Measurements from ENCODE around the gene GDAP1L1. TPM values are rescaled to one million over a fixed set of nuclear protein-coding genes. Genes with fewer than 3 reads are reported as not detected.
A peak's percentile ranks its signal among the peaks of the same experiment; 100 is the strongest.

Gene GDAP1L1
- total RNA-seq, 6 experiments from 2014 or later: not detected

DNA sequence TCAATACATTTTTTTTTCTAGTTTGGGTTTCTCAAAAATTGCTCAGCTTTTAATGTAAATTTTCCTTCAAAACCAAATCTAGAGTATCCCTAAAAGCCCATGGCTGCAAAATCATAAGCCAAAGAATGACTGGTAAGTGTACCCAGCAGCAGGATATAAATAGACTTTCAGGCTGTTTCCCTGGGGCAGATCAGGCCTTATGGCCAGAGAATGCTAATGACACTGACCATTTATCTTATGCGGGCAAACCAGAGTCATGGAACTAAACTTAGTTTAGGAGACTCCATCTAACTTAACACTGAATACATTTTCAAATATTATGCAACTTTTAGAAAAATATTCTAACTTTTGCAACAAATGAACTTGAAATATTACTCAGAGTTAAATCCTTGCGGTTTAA lies 43.9 kb upstream of the GDAP1L1 start:
- ATAC-seq (no peak), DNase-seq (no peak)
- peaks cover 0 to 21% (median 6%) of the 10 kb centered on the region in 4 donors for H3K4me1 ChIP-seq
- H3K27me3 ChIP-seq: no peaks in the 10 kb centered on the region
- no peak overlapping the region for H3K4me3 ChIP-seq
- no peaks in the 10 kb centered on the region for H3K9me3 ChIP-seq
- no peak for TF ChIP-seq POLR2A (IDR thresholded peaks at IDR 0.05)
- TF ChIP-seq, protein P1, sequence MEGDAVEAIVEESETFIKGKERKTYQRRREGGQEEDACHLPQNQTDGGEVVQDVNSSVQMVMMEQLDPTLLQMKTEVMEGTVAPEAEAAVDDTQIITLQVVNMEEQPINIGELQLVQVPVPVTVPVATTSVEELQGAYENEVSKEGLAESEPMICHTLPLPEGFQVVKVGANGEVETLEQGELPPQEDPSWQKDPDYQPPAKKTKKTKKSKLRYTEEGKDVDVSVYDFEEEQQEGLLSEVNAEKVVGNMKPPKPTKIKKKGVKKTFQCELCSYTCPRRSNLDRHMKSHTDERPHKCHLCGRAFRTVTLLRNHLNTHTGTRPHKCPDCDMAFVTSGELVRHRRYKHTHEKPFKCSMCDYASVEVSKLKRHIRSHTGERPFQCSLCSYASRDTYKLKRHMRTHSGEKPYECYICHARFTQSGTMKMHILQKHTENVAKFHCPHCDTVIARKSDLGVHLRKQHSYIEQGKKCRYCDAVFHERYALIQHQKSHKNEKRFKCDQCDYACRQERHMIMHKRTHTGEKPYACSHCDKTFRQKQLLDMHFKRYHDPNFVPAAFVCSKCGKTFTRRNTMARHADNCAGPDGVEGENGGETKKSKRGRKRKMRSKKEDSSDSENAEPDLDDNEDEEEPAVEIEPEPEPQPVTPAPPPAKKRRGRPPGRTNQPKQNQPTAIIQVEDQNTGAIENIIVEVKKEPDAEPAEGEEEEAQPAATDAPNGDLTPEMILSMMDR (IDR thresholded peaks at IDR 0.05): no peak
- no peak overlapping the region for H3K27ac ChIP-seq
- intact Hi-C loops (cut with DNase I): no loop called here
- H3K36me3 ChIP-seq: peaks cover 0 to 59% (median 27%) of the 10 kb centered on the region in 4 donors
- 91% methylated on average over 2 of the region's 2 CpGs for WGBS (ENCODE audit: insufficient coverage, low coverage, low lambda C conversion rate, missing lambda C conversion rate)

DNA sequence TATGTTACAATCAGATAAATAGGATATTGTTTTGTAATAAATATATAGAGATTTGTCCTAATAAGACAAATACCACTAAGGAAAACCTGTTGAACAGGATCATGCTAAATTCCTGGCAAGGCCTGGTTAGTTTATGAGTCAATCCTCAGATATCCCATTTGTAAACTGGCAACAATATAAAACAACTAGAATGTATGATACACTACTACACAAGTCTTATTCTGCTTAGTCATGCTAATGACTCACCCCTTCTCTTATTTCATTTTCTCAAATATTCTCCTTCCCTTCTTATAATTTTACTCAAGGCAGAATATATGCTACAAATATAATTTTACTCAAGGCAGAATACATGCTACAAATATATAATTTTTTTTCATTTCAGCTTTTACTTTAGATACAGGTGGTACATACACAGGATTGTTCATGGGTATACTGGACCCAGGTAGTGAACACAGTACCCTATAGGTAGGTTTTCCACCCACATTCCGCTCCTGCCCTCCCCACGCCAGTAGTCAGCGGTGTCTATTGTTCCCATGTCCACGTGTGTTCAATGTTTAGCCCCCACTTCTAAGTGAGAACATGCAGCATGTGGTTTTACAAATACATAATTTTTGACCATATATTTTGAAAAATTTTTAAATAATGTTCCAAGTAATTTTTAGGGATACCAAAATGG lies 42.8 kb upstream of the GDAP1L1 start:
- 81% methylated on average over 4 of the region's 4 CpGs for WGBS (ENCODE audit: insufficient coverage, low coverage, low lambda C conversion rate, missing lambda C conversion rate)
- Histone ChIP-seq H3K4me1 (peaks cover 0 to 32% (median 8%) of the 10 kb centered on the region in 4 donors), H3K27me3 (no peaks in the 10 kb centered on the region), H3K27ac (peak overlapping the region in 1 of 3 donors; percentile 6), H3K9me3 (no peaks in the 10 kb centered on the region), H3K36me3 (peaks cover 0 to 47% (median 22%) of the 10 kb centered on the region in 4 donors), H3K4me3 (no peak overlapping the region)
- intact Hi-C loops (cut with DNase I): no loop called here
- ATAC-seq (peak in 1 of 4 donors; percentile 77), DNase-seq (no peak)
- no peak for TF ChIP-seq POLR2A (IDR thresholded peaks at IDR 0.05)
- TF ChIP-seq, protein P1 (IDR thresholded peaks at IDR 0.05): no peak

DNA sequence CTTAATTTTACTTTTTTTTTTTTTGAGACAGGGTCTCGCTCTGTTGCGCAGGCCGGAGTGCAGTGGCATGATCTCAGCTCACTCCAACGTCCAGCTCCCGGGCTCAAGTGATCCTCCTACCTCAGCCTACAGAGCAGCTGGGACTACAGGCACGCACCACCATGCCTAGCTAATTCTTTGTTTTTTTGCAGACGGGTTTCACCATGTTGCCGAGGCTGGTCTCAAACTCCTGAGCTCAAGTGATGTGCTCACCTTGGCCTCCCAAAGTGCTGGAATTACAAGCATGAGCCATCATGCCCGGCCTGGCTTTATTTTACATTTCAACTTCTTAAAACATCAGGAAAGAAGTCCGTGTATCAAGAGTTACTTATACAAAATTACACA lies 42.3 kb upstream of the GDAP1L1 start:
- ATAC-seq (no peak), DNase-seq (no peak)
- no peak overlapping the region for H3K4me3 ChIP-seq
- TF ChIP-seq, protein P1 (IDR thresholded peaks at IDR 0.05): no peak
- no peak for TF ChIP-seq POLR2A (IDR thresholded peaks at IDR 0.05)
- no peak overlapping the region for H3K27ac ChIP-seq
- H3K4me1 ChIP-seq: peaks cover 0 to 34% (median 9%) of the 10 kb centered on the region in 4 donors
- 95% methylated on average over 9 of the region's 10 CpGs for WGBS (ENCODE audit: insufficient coverage, low coverage, low lambda C conversion rate, missing lambda C conversion rate)
- H3K36me3 ChIP-seq: peaks cover 0 to 42% (median 19%) of the 10 kb centered on the region in 4 donors
- intact Hi-C loops (cut with DNase I): no loop called here
- H3K27me3 ChIP-seq: no peaks in the 10 kb centered on the region
- no peaks in the 10 kb centered on the region for H3K9me3 ChIP-seq

DNA sequence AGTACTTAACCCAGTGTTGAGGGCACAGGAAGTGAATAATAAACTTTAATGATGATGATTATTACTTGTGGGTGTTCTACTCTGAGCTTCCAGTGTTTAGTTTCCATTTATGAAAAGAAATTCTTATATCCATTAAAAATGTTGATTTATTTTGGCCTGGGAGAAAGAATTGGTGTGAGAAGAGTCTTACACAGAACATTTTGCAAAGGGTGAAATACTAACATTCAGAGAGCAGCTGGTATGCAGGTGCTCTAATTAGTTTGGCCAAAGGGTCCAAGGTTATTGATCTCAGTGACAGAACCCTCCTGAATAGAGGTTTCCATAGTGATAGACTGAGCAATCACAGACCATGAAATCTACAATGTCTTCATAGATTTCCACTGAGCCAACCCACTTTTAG lies 41.0 kb upstream of the GDAP1L1 start:
- no peak overlapping the region for H3K27ac ChIP-seq
- DNase-seq (no peak), ATAC-seq (no peak)
- TF ChIP-seq, protein P1 (IDR thresholded peaks at IDR 0.05): no peak
- TF ChIP-seq POLR2A (IDR thresholded peaks at IDR 0.05): no peak
- H3K27me3 ChIP-seq: no peaks in the 10 kb centered on the region
- no peak overlapping the region for H3K4me3 ChIP-seq
- intact Hi-C loops (cut with DNase I): no loop called here
- H3K9me3 ChIP-seq: no peaks in the 10 kb centered on the region
- H3K36me3 ChIP-seq: peaks cover 0 to 29% (median 10%) of the 10 kb centered on the region in 4 donors
- H3K4me1 ChIP-seq: peaks cover 0 to 34% (median 9%) of the 10 kb centered on the region in 4 donors

Data from right lobe of liver (tissue), 6 donors.